GM19467 (cell line): Measurements from ENCODE around the gene TIAM1.

ENCODE experiments used
- ATAC-seq: cut with Tn5 transposase; IDR thresholded peaks from one replicate; pipeline ENCODE4 v1.9.1; 2021; ENCODE audit warnings: mild to moderate bottlenecking, moderate library complexity; ENCODE audit not compliant: unreplicated experiment

TIAM1 gene

GRCh38 chr21:31343680-31344480, at the start of gene TIAM1:
TSS of gene TIAM1 (minus strand) at chr21:31344261. CDS start at chr21:31266972, 77,289 bp downstream.
- no peak for ATAC-seq

DNA sequence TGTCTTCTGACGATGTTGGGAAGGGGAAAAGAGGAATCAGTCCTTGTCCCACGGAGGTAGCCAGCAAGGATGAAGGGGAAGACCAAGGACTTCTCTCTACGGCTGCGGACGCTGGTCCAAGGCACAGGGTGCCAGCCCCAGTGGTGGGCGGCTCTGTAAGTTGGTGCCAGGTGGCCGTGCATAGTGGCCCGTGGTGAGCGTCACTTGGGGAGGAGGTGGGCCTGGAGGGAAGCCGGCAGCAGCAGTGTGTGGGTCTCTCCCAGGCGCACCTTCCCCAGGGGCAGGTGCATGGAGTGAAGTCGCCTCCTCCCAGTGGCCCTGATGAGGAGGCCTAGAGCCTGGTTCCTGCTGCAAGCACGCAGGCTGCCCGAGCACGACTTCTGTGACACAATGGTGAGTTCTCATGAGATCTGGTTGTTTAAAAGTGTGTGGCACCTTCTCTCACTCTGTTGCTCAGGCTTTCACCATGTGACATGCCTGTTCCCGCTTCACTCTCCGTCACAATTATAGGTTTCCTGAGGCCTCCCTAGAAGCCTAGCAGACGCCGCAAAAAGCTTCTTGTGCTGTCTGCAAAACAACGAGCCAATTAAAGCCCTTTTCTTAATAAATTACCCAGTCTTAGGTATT, 43.6 kb upstream of the TIAM1 start:
- no peak for ATAC-seq

- no peak for ATAC-seq
Measured at GRCh38 chr21:31386006-31386405, 41.9 kb upstream of the TIAM1 start.

GRCh38 chr21:31383770-31384169, 39.7 kb upstream of the TIAM1 start:
- no peak for ATAC-seq

DNA sequence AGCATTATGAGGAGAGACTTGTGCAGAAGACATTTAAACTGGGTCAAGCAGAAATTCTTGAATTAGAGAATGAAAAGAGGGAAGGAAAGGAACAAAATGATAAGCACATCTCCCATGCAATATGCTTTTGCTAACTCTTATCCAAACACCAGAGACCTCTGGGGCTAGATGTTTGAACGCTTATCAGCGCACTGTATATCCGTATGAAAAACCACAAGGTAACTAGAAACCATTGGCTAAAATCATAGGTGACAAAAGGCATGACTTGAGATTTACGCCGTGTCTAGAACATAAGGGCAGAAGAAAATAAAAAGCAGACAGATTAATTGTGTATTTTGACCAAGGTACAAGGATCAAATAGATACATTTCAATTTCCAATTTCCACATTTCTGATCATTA, 38.0 kb upstream of the TIAM1 start:
- no peak for ATAC-seq

GRCh38 chr21:31376301-31376700, 32.2 kb upstream of the TIAM1 start:
- no peak for ATAC-seq

DNA sequence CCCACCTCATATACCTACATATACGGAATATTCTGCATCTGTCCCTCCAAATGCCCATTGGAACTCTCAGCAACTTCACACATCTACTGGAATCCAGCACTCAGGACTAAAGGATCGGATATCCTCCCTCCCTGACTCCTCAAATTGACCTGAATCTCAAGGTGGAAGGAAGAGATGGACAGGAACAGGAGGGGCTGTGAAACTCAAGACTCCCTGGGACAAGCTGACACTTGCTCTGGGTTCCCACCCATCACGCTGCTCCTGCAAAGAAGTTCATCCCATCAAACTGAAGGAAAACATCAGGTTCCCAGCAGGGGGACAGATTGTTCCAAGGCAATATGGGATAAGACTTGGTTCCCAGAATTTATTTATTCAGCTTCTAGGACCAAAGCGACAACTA, 30.3 kb upstream of the TIAM1 start:
- ATAC-seq, result no peak

DNA sequence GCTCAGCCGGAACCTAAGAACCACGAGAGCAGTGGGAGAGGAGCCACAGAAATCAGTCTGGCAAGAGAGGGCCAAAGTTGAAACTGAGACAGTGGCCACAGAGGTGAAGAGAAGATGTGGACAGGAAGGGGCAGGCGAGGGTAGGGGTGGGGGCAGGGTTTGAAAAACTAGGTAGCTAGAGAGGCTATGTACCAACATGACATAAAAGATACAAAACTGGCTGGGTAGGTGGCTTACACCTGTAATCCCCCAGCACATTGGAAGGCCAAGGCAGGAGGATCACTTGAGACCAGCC, 28.4 kb upstream of the TIAM1 start:
- no peak for ATAC-seq

- ATAC-seq, result no peak
Measured at GRCh38 chr21:31371715-31372470, 27.8 kb upstream of the TIAM1 start.

- ATAC-seq, result no peak
Measured at GRCh38 chr21:31370893-31371544, 27.0 kb upstream of the TIAM1 start.

GRCh38 chr21:31370281-31370892, 26.3 kb upstream of the TIAM1 start:
- ATAC-seq, result no peak

GRCh38 chr21:31368361-31368760, 24.3 kb upstream of the TIAM1 start:
- ATAC-seq, result no peak

DNA sequence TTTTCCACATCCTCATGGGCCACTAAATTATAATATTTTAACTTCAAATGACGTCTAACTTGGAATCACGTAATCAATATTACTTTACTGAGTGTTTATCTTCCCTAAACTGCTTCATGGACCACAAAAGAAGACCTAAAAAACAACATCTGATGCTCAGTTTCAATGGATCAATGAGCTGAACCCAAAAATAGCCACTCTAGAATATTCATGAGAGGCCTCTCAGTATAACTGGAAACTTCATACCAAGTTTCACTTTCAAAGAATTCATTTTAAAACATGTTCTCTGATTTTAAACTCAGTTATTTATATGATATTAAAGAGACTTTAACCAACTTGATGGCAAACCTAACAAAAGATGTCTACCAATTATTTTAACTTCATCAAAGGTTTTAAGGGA, 23.7 kb upstream of the TIAM1 start:
- ATAC-seq, result no peak

DNA sequence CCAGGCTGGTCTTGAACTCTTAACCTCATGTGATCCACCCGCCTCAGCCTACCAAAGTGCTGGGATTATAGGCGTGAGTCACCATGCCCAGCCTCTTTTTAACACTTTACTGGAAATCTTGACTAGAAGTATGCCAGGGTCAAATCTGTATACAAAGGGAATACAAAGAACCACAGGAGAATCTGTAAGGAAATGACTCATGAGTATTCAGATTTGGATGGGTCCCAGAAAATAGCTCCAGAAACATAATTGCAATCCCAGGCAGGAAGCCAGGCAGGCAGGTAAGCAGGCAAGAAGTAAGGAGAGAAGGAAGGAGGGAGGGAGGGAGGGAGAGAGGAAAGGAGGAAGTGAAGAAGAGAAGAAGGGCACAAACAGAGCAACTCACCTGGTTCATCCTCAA, 22.8 kb upstream of the TIAM1 start:
- ATAC-seq, result no peak

- ATAC-seq, result no peak
Measured at GRCh38 chr21:31364253-31364945, 20.3 kb upstream of the TIAM1 start.

DNA sequence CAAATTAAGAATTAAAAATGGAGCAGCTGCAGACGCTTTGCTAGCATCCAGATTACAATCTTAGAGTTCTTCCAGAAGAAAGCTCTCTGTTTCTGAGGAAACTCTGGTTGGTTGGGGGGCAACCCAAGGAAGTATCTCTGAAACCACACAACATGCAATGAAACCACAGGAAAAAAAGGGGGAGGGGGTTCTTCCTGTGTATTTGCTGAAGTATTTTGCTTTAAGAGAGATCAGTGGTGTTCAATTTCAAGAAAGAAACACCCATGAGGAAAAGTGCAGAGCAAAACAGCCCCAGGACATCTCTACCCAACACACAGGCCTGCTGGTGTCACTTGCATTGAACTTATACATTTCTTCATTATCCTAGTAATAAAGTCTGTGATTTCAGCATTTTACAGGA, 19.7 kb upstream of the TIAM1 start:
- ATAC-seq, result no peak

GRCh38 chr21:31360717-31361116, 16.7 kb upstream of the TIAM1 start:
- ATAC-seq, result no peak

- ATAC-seq, result no peak
Measured at GRCh38 chr21:31358158-31358557, 14.1 kb upstream of the TIAM1 start.

DNA sequence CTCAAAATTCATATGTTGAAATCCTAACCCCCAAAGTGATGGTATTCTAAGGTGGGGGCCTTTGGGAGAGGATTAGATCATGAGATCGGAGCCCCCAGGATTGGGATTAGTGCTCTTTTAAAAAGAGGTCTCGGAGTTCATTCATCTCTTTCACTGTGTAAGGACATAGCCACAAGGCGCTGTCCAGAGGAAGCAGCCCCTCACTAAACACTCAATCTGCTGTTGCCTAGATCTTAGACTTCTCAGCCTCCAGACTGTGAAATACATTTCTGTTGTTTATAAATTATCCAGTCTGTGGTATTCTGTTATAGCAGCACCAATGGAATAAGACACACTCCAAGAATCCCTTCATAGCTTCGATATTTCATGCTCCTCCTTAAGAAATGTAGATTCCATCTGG, 12.4 kb upstream of the TIAM1 start:
- no peak for ATAC-seq

DNA sequence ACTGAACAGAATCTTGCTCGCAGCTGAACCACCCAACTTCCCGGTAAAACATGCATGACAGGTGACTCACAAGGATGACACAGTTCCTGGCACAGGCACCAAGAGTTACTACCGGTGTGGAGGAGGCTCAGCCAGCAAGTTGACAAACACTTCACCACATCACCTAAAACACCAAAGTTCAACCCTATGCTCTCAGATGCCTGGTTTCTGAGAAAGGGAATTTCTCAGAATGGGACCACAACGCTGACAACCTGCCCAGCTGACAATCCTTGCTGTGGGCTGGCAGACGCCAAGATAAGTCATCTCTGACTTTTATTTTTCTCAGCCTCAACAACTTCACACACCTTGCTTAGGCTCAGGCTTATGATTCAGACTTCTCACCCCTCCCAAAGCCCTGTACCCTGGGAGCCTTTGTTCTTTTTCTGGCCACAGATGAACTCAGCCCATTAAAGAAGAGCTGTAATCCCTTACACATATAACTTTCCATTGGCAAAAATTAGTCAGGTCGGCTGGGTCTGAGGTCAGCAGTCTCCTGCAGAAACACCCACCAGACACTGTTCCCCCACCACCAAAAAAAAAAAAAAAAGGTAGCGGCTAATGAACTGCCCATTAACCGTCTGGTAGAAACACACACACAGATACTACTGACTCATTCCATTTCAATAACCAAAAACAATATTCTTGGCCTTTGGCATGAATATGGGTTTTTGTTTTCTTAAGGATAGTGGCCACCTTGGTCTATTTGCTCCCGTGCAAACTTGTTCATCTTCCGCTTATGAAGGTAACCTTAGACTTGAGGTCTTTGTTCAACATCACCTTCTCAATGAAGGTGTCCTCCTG, 10.8 kb upstream of the TIAM1 start:
- no peak for ATAC-seq
